NOMO-1 treated with dmso at 0.1 percent for 144 hours (cell line): Measurements from ENCODE around the gene TGFB2.
A peak's percentile ranks its signal among the peaks of the same experiment; 100 is the strongest.

Experiments
- DNase-seq: peaks from one replicate; lab custom pipeline; 2025; ENCODE audit not compliant: unreplicated experiment; lab: John Stamatoyannopoulos, UW

Gene TGFB2

GRCh38 chr1:218330043-218330623, 15.0 kb upstream of the TGFB2 start:
- no peak for DNase-seq

GRCh38 chr1:218332416-218332815, 12.7 kb upstream of the TGFB2 start:
- no peak for DNase-seq

- DNase-seq, result no peak
Observed at GRCh38 chr1:218336328-218336727, 8.8 kb upstream of the TGFB2 start.

GRCh38 chr1:218339267-218339831, 5.8 kb upstream of the TGFB2 start:
- no peak for DNase-seq

- no peak for DNase-seq
Observed at GRCh38 chr1:218341325-218341724, 3.8 kb upstream of the TGFB2 start.

GRCh38 chr1:218342091-218342490, 3.0 kb upstream of the TGFB2 start:
- no peak for DNase-seq

GRCh38 chr1:218345673-218346390, 696 bp downstream of the TGFB2 start:
- no peak for DNase-seq

- no peak for DNase-seq
Observed at GRCh38 chr1:218346391-218347204, 1.5 kb downstream of the TGFB2 start.

- no peak for DNase-seq
Observed at GRCh38 chr1:218347336-218347722, 2.2 kb downstream of the TGFB2 start.

- no peak for DNase-seq
Observed at GRCh38 chr1:218347723-218348627, 2.8 kb downstream of the TGFB2 start.

GRCh38 chr1:218348628-218349071, 3.5 kb downstream of the TGFB2 start:
- no peak for DNase-seq

- DNase-seq, result no peak
Observed at GRCh38 chr1:218349348-218350034, 4.4 kb downstream of the TGFB2 start.

- DNase-seq, result no peak
Observed at GRCh38 chr1:218350035-218350525, 4.9 kb downstream of the TGFB2 start.

- no peak for DNase-seq
Observed at GRCh38 chr1:218350801-218351266, 5.7 kb downstream of the TGFB2 start.

- DNase-seq, result peak; percentile 36
Observed at GRCh38 chr1:218351391-218352074, 6.4 kb downstream of the TGFB2 start.

- DNase-seq, result no peak
Observed at GRCh38 chr1:218352075-218352438, 6.9 kb downstream of the TGFB2 start.

GRCh38 chr1:218353656-218354055, 8.5 kb downstream of the TGFB2 start:
- no peak for DNase-seq

- no peak for DNase-seq
Observed at GRCh38 chr1:218355278-218355677, 10.1 kb downstream of the TGFB2 start.

- DNase-seq, result peak; percentile 41
Observed at GRCh38 chr1:218357211-218357892, 12.2 kb downstream of the TGFB2 start.
